GM23338 (cell line): Measurements from ENCODE around the gene OLR1. TPM values are rescaled to one million over a fixed set of nuclear protein-coding genes. Genes with fewer than 3 reads are reported as not detected.

Experiments
- ATAC-seq: fragments of 200-7000 bp; cut with Tn5 transposase; 3 replicates; pipeline ENCODE4 v1.9.1; 2020
- DNase-seq: peaks from one replicate; pipeline ENCODE4 v3.0.0-alpha.2; 2015; ENCODE audit warnings: low spot score
- H2AFZ ChIP-seq: fragments of 200-600 bp; sonication (generic); 2 replicates; pipeline ENCODE4 v1.8.0; 2016; ENCODE audit warnings: antibody characterized with exemption, mild to moderate bottlenecking, moderate library complexity
- H3F3A ChIP-seq: fragments of 200-600 bp; sonication (generic); replicated peaks from 2 replicates; pipeline ENCODE4 v1.8.0; 2017; ENCODE audit warnings: antibody characterized with exemption, mixed run types, low read depth
- H3K27ac ChIP-seq: fragments of 200-600 bp; sonication (generic); 2 replicates; pipeline ENCODE4 v1.6.1; 2016; ENCODE audit warnings: low read depth
- H3K27me3 ChIP-seq: fragments of 200-600 bp; sonication (generic); 2 replicates; pipeline ENCODE4 v1.8.0; 2016; ENCODE audit warnings: mild to moderate bottlenecking, mixed run types, moderate library complexity; ENCODE audit not compliant: insufficient read depth
- H3K36me3 ChIP-seq: fragments of 200-600 bp; sonication (generic); 2 replicates; pipeline ENCODE4 v1.8.0; 2016; ENCODE audit warnings: mild to moderate bottlenecking; ENCODE audit not compliant: insufficient read depth
- H3K4me1 ChIP-seq: fragments of 200-600 bp; sonication (generic); 2 replicates; pipeline ENCODE4 v1.8.0; 2016; ENCODE audit warnings: mild to moderate bottlenecking, moderate library complexity; ENCODE audit not compliant: insufficient read depth
- H3K4me2 ChIP-seq: fragments of 200-600 bp; sonication (generic); 2 replicates; pipeline ENCODE4 v1.7.1; 2017; ENCODE audit warnings: mixed run types
- H3K4me3 ChIP-seq: fragments of 200-600 bp; sonication (generic); 2 replicates; pipeline ENCODE4 v1.6.1; 2016; ENCODE audit warnings: mixed run types
- H3K79me2 ChIP-seq: fragments of 200-600 bp; sonication (generic); replicated peaks from 2 replicates; pipeline ENCODE4 v1.8.0; 2017; ENCODE audit warnings: mild to moderate bottlenecking; ENCODE audit not compliant: insufficient read depth
- H3K9me2 ChIP-seq: fragments of 200-600 bp; sonication (generic); 2 replicates; pipeline ENCODE4 v1.8.0; 2017; ENCODE audit not compliant: insufficient read depth
- H4K20me1 ChIP-seq: fragments of 200-600 bp; sonication (generic); replicated peaks from 2 replicates; pipeline ENCODE4 v1.8.0; 2017; ENCODE audit warnings: mild to moderate bottlenecking; ENCODE audit not compliant: insufficient read depth
- H3K27ac Mint-ChIP-seq: 2 replicates; pipeline ENCODE4 v1.8.0; 2020; ENCODE audit warnings: inconsistent platforms, mild to moderate bottlenecking, moderate library complexity, mixed read lengths
- H3K27me3 Mint-ChIP-seq: 3 replicates; pipeline ENCODE4 v1.8.0; 2022; ENCODE audit warnings: low read depth, mild to moderate bottlenecking, moderate library complexity, mixed read lengths, inconsistent platforms; ENCODE audit not compliant: insufficient read depth, poor library complexity
- H3K36me3 Mint-ChIP-seq: 3 replicates; pipeline ENCODE4 v1.8.0; 2021; ENCODE audit warnings: low read depth, mild to moderate bottlenecking, inconsistent platforms, moderate library complexity, mixed read lengths
- H3K4me1 Mint-ChIP-seq: 3 replicates; pipeline ENCODE4 v1.8.0; 2020; ENCODE audit warnings: mild to moderate bottlenecking, inconsistent platforms, mixed read lengths
- H3K4me3 Mint-ChIP-seq: 3 replicates; pipeline ENCODE4 v1.8.0; 2021; ENCODE audit warnings: moderate library complexity, mild to moderate bottlenecking, inconsistent platforms, mixed read lengths
- H3K9me3 Mint-ChIP-seq: 3 replicates; pipeline ENCODE4 v1.8.0; 2020; ENCODE audit warnings: moderate library complexity, mild to moderate bottlenecking, inconsistent platforms, mixed read lengths
- CREB1 ChIP-seq: fragments of 250-450 bp; sonication (Bioruptor Pico); IDR thresholded peaks from 2 replicates; pipeline ENCODE4 v1.5.0; 2020; ENCODE audit warnings: low read depth, mild to moderate bottlenecking, moderate library complexity
- JUNB ChIP-seq: IDR thresholded peaks from one replicate; pipeline ENCODE4 v1.6.1; 2016; ENCODE audit warnings: antibody characterized with exemption; ENCODE audit not compliant: unreplicated experiment
- NANOG ChIP-seq: IDR thresholded peaks from 2 replicates; pipeline ENCODE4 v1.6.1; 2016; ENCODE audit warnings: antibody characterized with exemption, borderline replicate concordance
- POLR2AphosphoS5 ChIP-seq: IDR thresholded peaks from 2 replicates; pipeline ENCODE4 v1.6.1; 2016; ENCODE audit warnings: antibody characterized with exemption, low read depth
- STAT1 ChIP-seq: IDR thresholded peaks from one replicate; pipeline ENCODE4 v1.6.1; 2016; ENCODE audit warnings: antibody characterized with exemption; ENCODE audit not compliant: unreplicated experiment
- ZNF114 ChIP-seq: fragments of 250-450 bp; sonication (Bioruptor Pico); IDR thresholded peaks from 2 replicates; pipeline ENCODE4 v1.5.0; 2020; ENCODE audit warnings: mild to moderate bottlenecking, moderate library complexity
- ZNF331 ChIP-seq: fragments of 250-450 bp; sonication (Bioruptor Pico); IDR thresholded peaks from 2 replicates; pipeline ENCODE4 v1.5.0; 2020; ENCODE audit warnings: low read depth, mild to moderate bottlenecking, moderate library complexity
- polyA plus RNA-seq: library from polyadenylated mRNA; unstranded; fragments of >200 nt; fragmentation: Nextera tagmentation; extraction: Ambion mirVana; gene quantifications from 2 replicates; pipeline ENCODE4 v1.2.1, GENCODE V29; 2016
- total RNA-seq: library from RNA; depleted of rRNA; stranded (reverse); fragments of >200 nt; shearing (Covaris generic); gene quantifications from 2 replicates; pipeline ENCODE4 v1.2.3, GENCODE V29; 2014
- TF ChIP-seq, protein P1 (sequence below): fragments of 250-450 bp; sonication (Bioruptor Pico); IDR thresholded peaks from 2 replicates; pipeline ENCODE4 v1.5.0; 2020; ENCODE audit warnings: mild to moderate bottlenecking, moderate library complexity

The OLR1 gene
- total and polyA plus RNA-seq, 2 experiments from 2014 or later: not detected

DNA sequence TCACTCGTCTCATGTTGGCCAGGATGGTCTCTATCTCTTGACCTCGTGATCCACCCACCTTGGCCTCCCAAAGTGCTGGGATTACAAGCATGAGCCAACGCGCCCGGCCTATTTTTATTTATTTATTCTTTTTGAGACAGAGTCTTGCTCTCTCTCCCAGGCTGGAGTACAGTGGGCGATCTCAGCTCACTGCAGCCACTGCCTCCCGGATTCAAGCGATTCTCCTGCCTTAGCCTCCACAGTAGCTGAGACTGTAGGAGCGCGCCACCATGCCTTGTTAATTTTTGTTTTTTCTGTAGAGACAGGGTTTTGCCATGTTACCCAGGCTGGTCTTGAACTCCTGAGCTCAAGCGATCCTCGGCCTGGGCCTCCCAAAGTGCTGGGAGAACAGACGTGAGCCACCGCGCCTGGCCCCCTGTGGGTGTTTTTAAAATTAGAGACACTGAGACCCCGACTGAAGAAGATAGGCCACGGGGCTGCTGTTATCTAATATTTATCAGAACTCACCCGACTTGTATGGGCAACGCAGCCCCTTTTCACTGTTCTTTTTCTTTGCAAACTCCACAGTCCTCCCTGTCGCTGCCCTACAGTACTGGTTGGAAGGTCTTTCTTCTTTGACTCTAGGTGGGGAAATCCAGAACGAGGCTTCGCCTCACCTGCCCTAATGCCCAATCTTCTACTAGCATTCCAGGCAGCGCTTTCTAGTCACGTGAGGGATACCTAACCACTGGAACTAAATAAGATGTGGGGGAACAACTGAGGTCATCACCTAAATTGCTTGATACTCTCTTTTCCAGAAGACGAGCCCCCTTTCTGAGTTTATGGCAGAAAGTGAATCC lies 39.4 kb upstream of the OLR1 start (continued):
- TF ChIP-seq, protein P1, sequence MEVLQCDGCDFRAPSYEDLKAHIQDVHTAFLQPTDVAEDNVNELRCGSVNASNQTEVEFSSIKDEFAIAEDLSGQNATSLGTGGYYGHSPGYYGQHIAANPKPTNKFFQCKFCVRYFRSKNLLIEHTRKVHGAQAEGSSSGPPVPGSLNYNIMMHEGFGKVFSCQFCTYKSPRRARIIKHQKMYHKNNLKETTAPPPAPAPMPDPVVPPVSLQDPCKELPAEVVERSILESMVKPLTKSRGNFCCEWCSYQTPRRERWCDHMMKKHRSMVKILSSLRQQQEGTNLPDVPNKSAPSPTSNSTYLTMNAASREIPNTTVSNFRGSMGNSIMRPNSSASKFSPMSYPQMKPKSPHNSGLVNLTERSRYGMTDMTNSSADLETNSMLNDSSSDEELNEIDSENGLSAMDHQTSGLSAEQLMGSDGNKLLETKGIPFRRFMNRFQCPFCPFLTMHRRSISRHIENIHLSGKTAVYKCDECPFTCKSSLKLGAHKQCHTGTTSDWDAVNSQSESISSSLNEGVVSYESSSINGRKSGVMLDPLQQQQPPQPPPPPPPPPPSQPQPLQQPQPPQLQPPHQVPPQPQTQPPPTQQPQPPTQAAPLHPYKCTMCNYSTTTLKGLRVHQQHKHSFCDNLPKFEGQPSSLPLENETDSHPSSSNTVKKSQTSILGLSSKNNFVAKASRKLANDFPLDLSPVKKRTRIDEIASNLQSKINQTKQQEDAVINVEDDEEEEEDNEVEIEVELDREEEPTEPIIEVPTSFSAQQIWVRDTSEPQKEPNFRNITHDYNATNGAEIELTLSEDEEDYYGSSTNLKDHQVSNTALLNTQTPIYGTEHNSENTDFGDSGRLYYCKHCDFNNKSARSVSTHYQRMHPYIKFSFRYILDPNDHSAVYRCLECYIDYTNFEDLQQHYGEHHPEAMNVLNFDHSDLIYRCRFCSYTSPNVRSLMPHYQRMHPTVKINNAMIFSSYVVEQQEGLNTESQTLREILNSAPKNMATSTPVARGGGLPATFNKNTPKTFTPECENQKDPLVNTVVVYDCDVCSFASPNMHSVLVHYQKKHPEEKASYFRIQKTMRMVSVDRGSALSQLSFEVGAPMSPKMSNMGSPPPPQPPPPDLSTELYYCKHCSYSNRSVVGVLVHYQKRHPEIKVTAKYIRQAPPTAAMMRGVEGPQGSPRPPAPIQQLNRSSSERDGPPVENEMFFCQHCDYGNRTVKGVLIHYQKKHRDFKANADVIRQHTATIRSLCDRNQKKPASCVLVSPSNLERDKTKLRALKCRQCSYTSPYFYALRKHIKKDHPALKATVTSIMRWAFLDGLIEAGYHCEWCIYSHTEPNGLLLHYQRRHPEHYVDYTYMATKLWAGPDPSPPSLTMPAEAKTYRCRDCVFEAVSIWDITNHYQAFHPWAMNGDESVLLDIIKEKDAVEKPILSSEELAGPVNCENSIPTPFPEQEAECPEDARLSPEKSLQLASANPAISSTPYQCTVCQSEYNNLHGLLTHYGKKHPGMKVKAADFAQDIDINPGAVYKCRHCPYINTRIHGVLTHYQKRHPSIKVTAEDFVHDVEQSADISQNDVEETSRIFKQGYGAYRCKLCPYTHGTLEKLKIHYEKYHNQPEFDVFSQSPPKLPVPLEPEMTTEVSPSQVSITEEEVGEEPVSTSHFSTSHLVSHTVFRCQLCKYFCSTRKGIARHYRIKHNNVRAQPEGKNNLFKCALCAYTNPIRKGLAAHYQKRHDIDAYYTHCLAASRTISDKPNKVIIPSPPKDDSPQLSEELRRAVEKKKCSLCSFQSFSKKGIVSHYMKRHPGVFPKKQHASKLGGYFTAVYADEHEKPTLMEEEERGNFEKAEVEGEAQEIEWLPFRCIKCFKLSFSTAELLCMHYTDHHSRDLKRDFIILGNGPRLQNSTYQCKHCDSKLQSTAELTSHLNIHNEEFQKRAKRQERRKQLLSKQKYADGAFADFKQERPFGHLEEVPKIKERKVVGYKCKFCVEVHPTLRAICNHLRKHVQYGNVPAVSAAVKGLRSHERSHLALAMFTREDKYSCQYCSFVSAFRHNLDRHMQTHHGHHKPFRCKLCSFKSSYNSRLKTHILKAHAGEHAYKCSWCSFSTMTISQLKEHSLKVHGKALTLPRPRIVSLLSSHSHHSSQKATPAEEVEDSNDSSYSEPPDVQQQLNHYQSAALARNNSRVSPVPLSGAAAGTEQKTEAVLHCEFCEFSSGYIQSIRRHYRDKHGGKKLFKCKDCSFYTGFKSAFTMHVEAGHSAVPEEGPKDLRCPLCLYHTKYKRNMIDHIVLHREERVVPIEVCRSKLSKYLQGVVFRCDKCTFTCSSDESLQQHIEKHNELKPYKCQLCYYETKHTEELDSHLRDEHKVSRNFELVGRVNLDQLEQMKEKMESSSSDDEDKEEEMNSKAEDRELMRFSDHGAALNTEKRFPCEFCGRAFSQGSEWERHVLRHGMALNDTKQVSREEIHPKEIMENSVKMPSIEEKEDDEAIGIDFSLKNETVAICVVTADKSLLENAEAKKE: no peak
- TF ChIP-seq JUNB: no peak
- TF ChIP-seq CREB1 (CRISPR knock-in tag): no peak
- no peak for TF ChIP-seq NANOG
- TF ChIP-seq STAT1: no peak

DNA sequence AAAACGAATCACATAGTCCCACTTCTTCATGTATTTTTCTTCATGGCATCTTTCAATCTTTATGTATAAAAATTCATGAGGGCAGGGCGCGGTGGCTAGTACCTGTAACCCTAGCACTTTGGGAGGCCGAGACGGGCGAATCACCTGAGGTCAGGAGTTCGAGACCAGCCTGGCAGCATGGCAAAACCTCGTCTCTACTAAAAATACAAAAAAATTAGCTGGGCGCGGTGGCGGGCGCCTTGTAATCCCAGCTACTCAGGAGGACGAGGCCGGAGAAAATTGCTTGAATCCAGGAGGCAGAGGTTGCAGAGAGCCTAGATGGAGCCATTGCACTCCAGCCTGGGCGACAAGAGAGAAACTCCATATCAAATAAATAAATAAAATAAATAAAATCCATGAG lies 38.3 kb upstream of the OLR1 start:
- no peaks in the 10 kb centered on the region for H3K27me3 ChIP-seq
- TF ChIP-seq POLR2AphosphoS5: no peak
- TF ChIP-seq, protein P1: no peak
- TF ChIP-seq ZNF331 (CRISPR knock-in tag): no peak
- no peak for TF ChIP-seq STAT1
- TF ChIP-seq ZNF114 (CRISPR knock-in tag): no peak
- H3F3A ChIP-seq: no peaks in the 10 kb centered on the region
- no peak overlapping the region for H3K4me2 ChIP-seq
- ATAC-seq: no peak
- no peaks in the 10 kb centered on the region for H3K9me2 ChIP-seq
- Mint-ChIP-seq H3K4me1 (peaks cover 19% of the 10 kb centered on the region), H3K36me3 (0 out of 3 replicates have a peak, but pooled peaks cover 2% of the 10 kb centered on the region), H3K4me3 (no peak overlapping the region), H3K9me3 (no peaks in the 10 kb centered on the region; the same call in 2 of the 3 replicates), H3K27ac (no peak overlapping the region), H3K27me3 (peaks cover 6% of the 10 kb centered on the region)
- H3K4me3 ChIP-seq: no peak overlapping the region
- H2AFZ ChIP-seq: no peak overlapping the region
- H4K20me1 ChIP-seq: no peaks in the 10 kb centered on the region
- DNase-seq: no peak
- H3K79me2 ChIP-seq: peaks cover 13% of the 10 kb centered on the region
- H3K36me3 ChIP-seq: no peaks in the 10 kb centered on the region
- H3K4me1 ChIP-seq: peaks cover 10% of the 10 kb centered on the region
- no peak overlapping the region for H3K27ac ChIP-seq
